WI38 (cell line): Measurements from ENCODE around the gene PELI3.

Source experiments
- H3K4me3 ChIP-seq: 2 replicates; pipeline ENCODE4 v1.5.1; 2011; ENCODE audit warnings: low read depth, mild to moderate bottlenecking, control low read depth, low read length
- CTCF ChIP-seq: IDR thresholded peaks from 2 replicates; pipeline ENCODE4 v1.5.1; 2012; ENCODE audit warnings: low read depth, mild to moderate bottlenecking, control low read depth, low read length

The PELI3 gene

GRCh38 chr11:66524304-66525040 lies 57.8 kb downstream of the PELI3 start:
- no peak for TF ChIP-seq CTCF
- no peak overlapping the region for H3K4me3 ChIP-seq
